H9 (cell line): ENCODE data around the gene PPP2R3A. TPM values are rescaled to one million over a fixed set of nuclear protein-coding genes. Genes with fewer than 3 reads are reported as not detected.
A peak's percentile ranks its signal among the peaks of the same experiment; 100 is the strongest.

ENCODE experiments used
- DNase-seq: peaks from one replicate; pipeline ENCODE4 v3.0.0-alpha.2; 2017
- H2AFZ ChIP-seq: one replicate; pipeline ENCODE4 v1.6.1; 2013; ENCODE audit warnings: mild to moderate bottlenecking, low read length, control low read depth, moderate library complexity
- H2AK5ac ChIP-seq: 2 replicates; pipeline ENCODE4 v1.6.1; 2013; ENCODE audit warnings: low read length, control low read depth, mixed read lengths; ENCODE audit not compliant: insufficient read length
- H2BK120ac ChIP-seq: one replicate; pipeline ENCODE4 v1.6.1; 2013; ENCODE audit warnings: low read depth, mild to moderate bottlenecking, low read length, control low read depth, inconsistent platforms; ENCODE audit not compliant: poor library complexity, severe bottlenecking
- H2BK12ac ChIP-seq: 2 replicates; pipeline ENCODE4 v1.6.1; 2013; ENCODE audit warnings: low read length, control low read depth, mixed read lengths, low read depth; ENCODE audit not compliant: insufficient read length
- H2BK15ac ChIP-seq: 2 replicates; pipeline ENCODE4 v1.6.1; 2013; ENCODE audit warnings: low read depth, low read length, control low read depth
- H2BK20ac ChIP-seq: one replicate; pipeline ENCODE4 v1.6.1; 2013; ENCODE audit warnings: low read depth, mild to moderate bottlenecking, low read length, control low read depth, inconsistent platforms; ENCODE audit not compliant: poor library complexity, severe bottlenecking
- H2BK5ac ChIP-seq: 2 replicates; pipeline ENCODE4 v1.6.1; 2013; ENCODE audit warnings: low read length, control low read depth, mixed read lengths; ENCODE audit not compliant: insufficient read length
- H3K14ac ChIP-seq: 2 replicates; pipeline ENCODE4 v1.6.1; 2013; ENCODE audit warnings: low read length, control low read depth; ENCODE audit not compliant: insufficient read depth
- H3K18ac ChIP-seq: 2 replicates; pipeline ENCODE4 v1.6.1; 2013; ENCODE audit warnings: low read depth, mild to moderate bottlenecking, mixed read lengths, low read length, control low read depth; ENCODE audit not compliant: insufficient read length
- H3K23ac ChIP-seq: 2 replicates; pipeline ENCODE4 v1.6.1; 2013; ENCODE audit warnings: low read length, control low read depth, mixed read lengths, low read depth; ENCODE audit not compliant: insufficient read length
- H3K23me2 ChIP-seq: 2 replicates; pipeline ENCODE4 v1.6.1; 2013; ENCODE audit warnings: low read depth, mild to moderate bottlenecking, mixed read lengths, low read length, control low read depth; ENCODE audit not compliant: insufficient read length, poor library complexity, severe bottlenecking
- H3K27ac ChIP-seq: 2 replicates; pipeline ENCODE4 v1.5.1; 2013; ENCODE audit warnings: low read length, control low read depth, mixed read lengths, low read depth; ENCODE audit not compliant: insufficient read length
- H3K27me3 ChIP-seq: 2 replicates; pipeline ENCODE4 v1.6.1; 2013; ENCODE audit warnings: low read length, control low read depth, inconsistent platforms; ENCODE audit not compliant: insufficient read depth
- H3K4ac ChIP-seq: 2 replicates; pipeline ENCODE4 v1.6.1; 2013; ENCODE audit warnings: low read depth, mild to moderate bottlenecking, control low read depth, inconsistent platforms, low read length, moderate library complexity
- H3K4me1 ChIP-seq: 2 replicates; pipeline ENCODE4 v1.6.1; 2013; ENCODE audit warnings: low read length, control low read depth, inconsistent platforms; ENCODE audit not compliant: insufficient read depth
- H3K4me2 ChIP-seq: 2 replicates; pipeline ENCODE4 v1.6.1; 2013; ENCODE audit warnings: low read length, control low read depth, mixed read lengths; ENCODE audit not compliant: insufficient read length, insufficient read depth
- H3K56ac ChIP-seq: 2 replicates; pipeline ENCODE4 v1.6.1; 2013; ENCODE audit warnings: low read depth, mild to moderate bottlenecking, mixed read lengths, low read length, control low read depth; ENCODE audit not compliant: insufficient read length
- H3K79me1 ChIP-seq: 2 replicates; pipeline ENCODE4 v1.6.1; 2013; ENCODE audit warnings: low read depth, mild to moderate bottlenecking, moderate library complexity, low read length, control low read depth, inconsistent platforms; ENCODE audit not compliant: insufficient read depth, poor library complexity, severe bottlenecking
- H3K79me2 ChIP-seq: 2 replicates; pipeline ENCODE4 v1.6.1; 2013; ENCODE audit warnings: low read length, control low read depth, inconsistent platforms; ENCODE audit not compliant: insufficient read depth
- H3K9ac ChIP-seq: 2 replicates; pipeline ENCODE4 v1.6.1; 2013; ENCODE audit warnings: low read length, control low read depth, mixed read lengths; ENCODE audit not compliant: insufficient read length; ENCODE audit errors: extremely low read depth
- H3K9me3 ChIP-seq: one replicate; pipeline ENCODE4 v1.6.1; 2013; ENCODE audit warnings: low read depth, low read length, inconsistent platforms; ENCODE audit not compliant: control insufficient read depth
- H3T11ph ChIP-seq: one replicate; pipeline ENCODE4 v1.6.1; 2013; ENCODE audit warnings: mild to moderate bottlenecking, low read length, control low read depth, inconsistent platforms
- H4K20me1 ChIP-seq: one replicate; pipeline ENCODE4 v1.6.1; 2013; ENCODE audit not compliant: control insufficient read depth, insufficient read length, insufficient read depth
- H4K5ac ChIP-seq: 2 replicates; pipeline ENCODE4 v1.6.1; 2013; ENCODE audit warnings: low read depth, mild to moderate bottlenecking, mixed read lengths, low read length, control low read depth; ENCODE audit not compliant: insufficient read length
- H4K8ac ChIP-seq: replicated peaks from 2 replicates; pipeline ENCODE4 v1.6.1; 2013; ENCODE audit warnings: low read length, control low read depth, mixed read lengths, low read depth; ENCODE audit not compliant: insufficient read length
- H4K91ac ChIP-seq: 2 replicates; pipeline ENCODE4 v1.6.1; 2013; ENCODE audit warnings: low read depth, mild to moderate bottlenecking, moderate library complexity, mixed read lengths, low read length, control low read depth; ENCODE audit not compliant: insufficient read length
- H3K27ac Mint-ChIP-seq, 3 experiments: 2 replicates in 2 of 3; 3 replicates in 1 of 3; pipeline ENCODE4 v1.8.0; 2020 to 2021; ENCODE audit warnings: mixed read lengths in 3 of 3, mild to moderate bottlenecking in 1 of 3, moderate library complexity in 1 of 3
- H3K27me3 Mint-ChIP-seq: 2 replicates; pipeline ENCODE4 v1.8.0; 2021; ENCODE audit warnings: low read depth, mild to moderate bottlenecking, moderate library complexity, mixed read lengths
- H3K36me3 Mint-ChIP-seq, 3 experiments: 2 replicates in 2 of 3; 3 replicates in 1 of 3; pipeline ENCODE4 v1.8.0; 2020 to 2021; ENCODE audit warnings: low read depth in 3 of 3, mixed read lengths in 3 of 3; ENCODE audit not compliant: insufficient read depth in 1 of 3
- H3K4me1 Mint-ChIP-seq, 2 experiments: 2 replicates each; pipeline ENCODE4 v1.8.0; 2020; ENCODE audit warnings: mixed read lengths in 2 of 2
- H3K4me3 Mint-ChIP-seq, 2 experiments: 2 replicates in 1 of 2; 3 replicates in 1 of 2; pipeline ENCODE4 v1.8.0; 2020 to 2021; ENCODE audit warnings: mild to moderate bottlenecking in 2 of 2, mixed read lengths in 2 of 2, moderate library complexity in 1 of 2
- H3K9me3 Mint-ChIP-seq, 2 experiments: 2 replicates in 1 of 2; 3 replicates in 1 of 2; pipeline ENCODE4 v1.8.0; 2020; ENCODE audit warnings: mild to moderate bottlenecking in 2 of 2, mixed read lengths in 2 of 2, moderate library complexity in 1 of 2
- WGBS: extraction: QIAGEN DNeasy Blood & Tissue Kit; methylation state at CpG from one replicate; pipeline ENCODE4 v1.1.7; 2013; ENCODE audit warnings: missing lambda C conversion rate, low lambda C conversion rate, mixed read lengths; ENCODE audit not compliant: insufficient read length; ENCODE audit errors: extremely low coverage; 5-methylcytosine and 5-hydroxymethylcytosine counted together
- total RNA-seq: library from RNA; stranded (reverse); gene quantifications from 2 replicates; pipeline ENCODE4 v1.2.1, GENCODE V29; 2021
- TF ChIP-seq, protein P1 (sequence below): fragments of 200-600 bp; sonication (generic); conservative IDR thresholded peaks from 3 replicates; pipeline ENCODE4 v1.8.0; 2021; ENCODE audit warnings: antibody characterized with exemption, mild to moderate bottlenecking

Gene PPP2R3A
- total RNA-seq, 1 experiment from 2014 or later = 12.4 TPM

DNA sequence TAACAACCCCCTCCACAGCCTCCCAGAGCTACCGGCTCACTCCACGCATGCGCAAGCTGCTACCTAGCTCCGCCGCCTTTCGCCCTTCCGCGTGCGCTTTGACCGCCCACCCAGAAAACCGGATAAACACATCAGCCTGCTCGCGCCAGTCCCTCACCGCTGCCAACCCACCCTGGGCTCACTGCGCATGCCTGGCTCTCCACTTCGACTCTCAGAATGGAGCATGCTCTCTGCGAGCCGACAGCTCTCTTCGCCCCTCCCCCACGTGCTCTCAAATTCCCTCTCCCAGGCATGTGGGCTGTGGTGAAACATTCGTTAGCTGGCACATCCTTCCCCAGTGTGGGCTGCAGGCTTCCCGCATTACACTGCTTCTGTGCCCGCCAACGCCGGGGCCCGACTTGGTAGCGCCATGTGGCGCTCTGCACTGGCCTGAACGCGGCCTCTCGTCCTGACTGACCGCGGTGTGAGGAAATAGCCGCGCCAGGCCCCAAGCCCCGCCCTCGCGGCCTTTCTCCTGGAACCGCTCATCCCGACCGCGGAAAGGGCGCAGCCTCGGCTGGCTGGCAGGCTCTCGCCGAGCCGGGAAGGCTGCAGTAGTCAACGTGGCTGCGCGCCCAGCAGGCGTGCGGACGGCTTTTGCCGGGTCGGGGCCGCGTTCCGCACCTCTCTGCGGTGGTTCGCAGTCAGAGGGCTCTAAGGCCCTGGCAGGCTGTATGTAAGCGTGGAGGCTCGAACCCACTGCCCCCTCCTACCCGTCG is 231.1 kb downstream of the PPP2R3A start:
- H3K79me2 ChIP-seq = peaks cover 28% of the 10 kb centered on the region; the same call in 1 of the 2 replicates
- peak overlapping the region; percentile 96 to 98 for H3K4me3 Mint-ChIP-seq

More for the DNA sequence above, 231.1 kb downstream of the PPP2R3A start:
- peak overlapping the region; percentile 99 to 100 (median 100) for H3K27ac Mint-ChIP-seq
- TF ChIP-seq, protein P1, sequence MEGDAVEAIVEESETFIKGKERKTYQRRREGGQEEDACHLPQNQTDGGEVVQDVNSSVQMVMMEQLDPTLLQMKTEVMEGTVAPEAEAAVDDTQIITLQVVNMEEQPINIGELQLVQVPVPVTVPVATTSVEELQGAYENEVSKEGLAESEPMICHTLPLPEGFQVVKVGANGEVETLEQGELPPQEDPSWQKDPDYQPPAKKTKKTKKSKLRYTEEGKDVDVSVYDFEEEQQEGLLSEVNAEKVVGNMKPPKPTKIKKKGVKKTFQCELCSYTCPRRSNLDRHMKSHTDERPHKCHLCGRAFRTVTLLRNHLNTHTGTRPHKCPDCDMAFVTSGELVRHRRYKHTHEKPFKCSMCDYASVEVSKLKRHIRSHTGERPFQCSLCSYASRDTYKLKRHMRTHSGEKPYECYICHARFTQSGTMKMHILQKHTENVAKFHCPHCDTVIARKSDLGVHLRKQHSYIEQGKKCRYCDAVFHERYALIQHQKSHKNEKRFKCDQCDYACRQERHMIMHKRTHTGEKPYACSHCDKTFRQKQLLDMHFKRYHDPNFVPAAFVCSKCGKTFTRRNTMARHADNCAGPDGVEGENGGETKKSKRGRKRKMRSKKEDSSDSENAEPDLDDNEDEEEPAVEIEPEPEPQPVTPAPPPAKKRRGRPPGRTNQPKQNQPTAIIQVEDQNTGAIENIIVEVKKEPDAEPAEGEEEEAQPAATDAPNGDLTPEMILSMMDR = 0 out of 3 replicates have a peak, but pooled peaks have one; percentile 7
- Histone ChIP-seq H3K9ac (peak overlapping the region; percentile 68), H3K27ac (peak overlapping the region; percentile 73), H3K79me1 (no peaks in the 10 kb centered on the region), H4K8ac (no peak overlapping the region), H3K23me2 (peaks cover 6% of the 10 kb centered on the region), H4K5ac (peak overlapping the region; percentile 30), H3K18ac (peak overlapping the region; percentile 85), H2BK5ac (peak overlapping the region; percentile 3), H2AFZ (no peak overlapping the region), H2AK5ac (no peak overlapping the region), H2BK120ac (no peak overlapping the region), H3K4ac (no peak overlapping the region), H2BK12ac (no peak overlapping the region), H4K91ac (no peak overlapping the region), H3K23ac (no peak overlapping the region), H4K20me1 (no peaks in the 10 kb centered on the region), H3K9me3 (no peaks in the 10 kb centered on the region), H2BK15ac (no peak overlapping the region), H3T11ph (no peak overlapping the region), H3K56ac (no peak overlapping the region), H3K4me1 (0 out of 2 replicates have a peak, but pooled peaks cover 2% of the 10 kb centered on the region), H3K27me3 (no peaks in the 10 kb centered on the region), H3K14ac (peak overlapping the region; percentile 91), H2BK20ac (no peak overlapping the region), H3K4me2 (peak overlapping the region; percentile 34)
- peaks cover 7 to 24% (median 11%) of the 10 kb centered on the region in 3 experiments for H3K36me3 Mint-ChIP-seq
- H3K4me1 Mint-ChIP-seq = peaks cover 38% of the 10 kb centered on the region in 2 experiments
- H3K27me3 Mint-ChIP-seq = peaks cover 3% of the 10 kb centered on the region; the same call in 1 of the 2 replicates
- WGBS = no CpG with 5 or more reads among the region's 64 CpGs
- H3K9me3 Mint-ChIP-seq = peaks cover 12 to 15% of the 10 kb centered on the region in 2 experiments
- DNase-seq = peak; percentile 98
